IPS-20b (cell line): ENCODE measurements around the gene ARHGAP42.

Experiments used
- H3K27ac ChIP-seq: one replicate; pipeline ENCODE4 v1.5.1; 2013; ENCODE audit warnings: low read length
- H3K27me3 ChIP-seq: 2 replicates; pipeline ENCODE4 v1.6.1; 2013; ENCODE audit warnings: mild to moderate bottlenecking, low read length, inconsistent platforms; ENCODE audit not compliant: insufficient read depth
- H3K36me3 ChIP-seq: 2 replicates; pipeline ENCODE4 v1.6.1; 2013; ENCODE audit warnings: low read depth, mild to moderate bottlenecking, inconsistent platforms, low read length, moderate library complexity; ENCODE audit not compliant: insufficient read depth
- H3K4me1 ChIP-seq: 2 replicates; pipeline ENCODE4 v1.6.1; 2013; ENCODE audit warnings: mild to moderate bottlenecking, control low read depth, inconsistent platforms, low read length, moderate library complexity; ENCODE audit not compliant: insufficient read depth
- H3K4me3 ChIP-seq: 2 replicates; pipeline ENCODE4 v1.5.1; 2013; ENCODE audit warnings: mild to moderate bottlenecking, low read length, inconsistent platforms
- H3K9ac ChIP-seq: 2 replicates; pipeline ENCODE4 v1.6.1; 2013; ENCODE audit warnings: low read depth, mild to moderate bottlenecking, inconsistent platforms, low read length, moderate library complexity
- H3K9me3 ChIP-seq: 2 replicates; pipeline ENCODE4 v1.6.1; 2013; ENCODE audit warnings: mild to moderate bottlenecking, low read depth, low read length, inconsistent platforms; ENCODE audit not compliant: insufficient read depth

The ARHGAP42 gene

DNA sequence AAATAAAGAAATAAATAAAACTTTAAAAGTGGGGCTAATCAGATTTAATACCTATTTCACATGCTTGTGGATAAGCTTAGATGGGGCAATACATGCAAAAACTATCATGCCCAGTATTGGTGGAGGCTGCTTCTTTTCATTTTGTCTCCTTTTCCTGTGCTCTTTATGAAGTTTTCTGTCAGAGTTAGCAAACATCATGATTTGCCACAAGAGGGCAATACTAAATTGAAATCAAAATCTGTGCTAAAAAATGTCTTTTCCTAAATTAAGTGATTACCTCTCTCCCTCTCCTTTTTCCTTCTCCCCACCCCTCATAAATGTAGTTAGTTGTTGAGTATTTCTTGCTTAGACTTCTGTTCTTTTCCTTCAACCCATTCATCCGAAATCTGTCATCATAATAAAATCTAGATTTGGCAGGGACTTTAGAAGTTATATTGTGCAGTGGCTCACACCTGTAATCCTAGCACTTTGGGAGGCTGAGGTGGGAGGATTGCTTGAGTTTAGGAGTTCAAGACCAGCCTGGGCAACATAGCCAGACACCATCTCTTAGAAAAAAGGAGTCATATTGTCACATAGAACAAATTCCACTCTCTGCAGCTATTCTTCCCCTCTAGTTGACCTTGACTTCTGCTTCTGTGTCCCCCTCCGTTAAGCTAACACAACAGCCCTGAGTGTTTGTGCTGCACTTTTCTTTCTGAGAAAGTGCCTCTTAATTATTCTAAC, 4.7 kb upstream of the ARHGAP42 start:
- no peaks in the 10 kb centered on the region for H3K36me3 ChIP-seq
- H3K4me3 ChIP-seq: no peak overlapping the region
- H3K4me1 ChIP-seq: peaks cover 8% of the 10 kb centered on the region; the same call in 1 of the 2 replicates
- no peaks in the 10 kb centered on the region; the same call in 1 of the 2 replicates for H3K27me3 ChIP-seq
- H3K9ac ChIP-seq: no peak overlapping the region
- no peak overlapping the region for H3K27ac ChIP-seq
- H3K9me3 ChIP-seq: no peaks in the 10 kb centered on the region

DNA sequence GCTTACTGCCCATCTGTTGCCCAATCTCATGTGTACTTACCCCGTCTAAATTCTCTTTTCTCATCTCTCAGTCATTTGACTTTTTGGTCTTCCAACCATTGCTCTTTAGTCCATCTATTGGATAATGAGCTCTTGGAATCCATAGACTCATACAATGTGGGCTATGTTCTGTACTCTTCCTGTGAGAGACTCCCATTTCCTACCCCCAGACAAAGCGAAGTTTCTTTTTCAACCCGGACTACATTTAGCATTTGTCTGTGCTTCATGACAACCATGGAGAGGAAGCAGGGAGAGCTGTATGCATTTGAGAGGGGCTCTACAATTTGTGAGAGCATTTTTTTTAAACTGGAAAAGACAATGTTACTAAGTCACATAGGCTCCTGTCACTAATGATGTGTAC, 4.0 kb upstream of the ARHGAP42 start:
- Histone ChIP-seq H3K27me3 (no peaks in the 10 kb centered on the region; the same call in 1 of the 2 replicates), H3K4me1 (peaks cover 4% of the 10 kb centered on the region; the same call in 1 of the 2 replicates), H3K27ac (no peak overlapping the region), H3K9ac (no peak overlapping the region), H3K9me3 (no peaks in the 10 kb centered on the region), H3K4me3 (no peak overlapping the region), H3K36me3 (no peaks in the 10 kb centered on the region)

DNA sequence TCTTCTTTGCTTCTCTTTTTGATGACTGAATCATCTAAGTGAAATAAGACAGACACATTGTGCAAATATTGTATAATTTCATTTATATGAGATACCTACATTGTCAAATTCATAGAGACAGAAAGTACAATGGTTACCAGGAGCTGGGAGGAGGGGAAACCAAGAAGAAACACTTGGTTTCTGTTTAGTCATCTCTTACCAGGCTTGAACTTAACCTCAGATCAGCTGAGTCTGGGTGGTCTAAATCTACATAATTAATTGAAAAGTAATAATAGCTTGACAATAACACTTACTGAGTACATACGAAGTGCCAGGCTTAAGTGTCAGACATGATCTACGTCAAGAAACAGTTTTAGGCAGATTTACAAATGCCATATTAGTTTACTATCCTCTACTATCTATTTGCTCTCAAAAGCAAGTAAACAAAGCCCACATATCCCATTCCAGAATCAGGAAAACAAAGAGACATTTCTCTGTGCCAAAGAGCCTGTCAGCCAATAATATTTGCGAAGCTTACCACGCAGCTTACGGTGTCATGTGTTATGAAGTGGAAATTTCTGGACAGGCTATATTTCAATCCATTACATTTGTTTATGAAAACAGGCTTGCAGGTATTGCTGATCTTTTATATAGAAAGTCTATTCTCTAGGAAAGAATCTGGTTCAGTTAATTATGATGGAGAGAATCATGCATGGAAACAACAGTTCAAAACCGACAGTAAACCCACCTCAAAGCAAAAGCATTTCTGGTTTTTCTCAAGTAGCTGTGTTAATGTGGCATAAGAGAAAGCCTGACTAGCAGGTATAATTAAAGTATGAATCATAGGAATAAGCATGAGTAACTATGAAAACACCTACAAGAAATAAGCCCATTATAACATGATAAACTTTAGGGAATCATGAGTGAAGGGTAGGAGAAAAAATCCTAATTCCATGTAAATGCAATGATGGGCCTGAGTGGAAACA, 2.7 kb upstream of the ARHGAP42 start:
- H3K9ac ChIP-seq: no peak overlapping the region

DNA sequence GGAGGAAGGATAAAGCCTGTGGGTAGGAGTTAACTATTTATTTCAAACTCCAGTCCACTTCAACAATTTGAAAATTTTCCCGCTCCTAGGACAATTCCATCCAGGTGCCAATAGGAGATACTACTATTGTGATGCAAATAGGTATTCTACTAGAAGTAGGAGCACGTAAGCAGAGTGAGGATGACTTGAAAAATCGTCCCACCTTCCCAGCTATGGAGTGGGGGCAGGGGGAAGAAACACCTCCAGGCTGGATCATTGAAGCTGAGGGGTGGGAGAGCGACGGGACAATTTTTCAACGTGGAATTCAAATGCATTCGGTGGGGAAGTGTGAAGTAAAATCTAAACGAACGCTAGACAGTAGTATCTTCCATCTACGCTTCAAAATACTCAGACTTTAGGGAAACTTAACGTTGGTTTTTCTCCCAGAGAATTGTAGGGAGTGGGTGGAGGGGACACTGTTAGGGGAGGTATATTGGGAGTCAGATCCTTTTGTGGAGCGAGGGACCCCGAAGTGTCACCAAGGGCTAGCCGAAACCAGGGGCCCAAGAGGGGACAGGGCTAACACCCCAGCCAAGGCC, 523 bp upstream of the ARHGAP42 start:
- Histone ChIP-seq H3K4me3 (peak overlapping the region; percentile 79), H3K27ac (peak overlapping the region; percentile 40), H3K27me3 (no peaks in the 10 kb centered on the region; the same call in 1 of the 2 replicates), H3K9me3 (no peaks in the 10 kb centered on the region), H3K9ac (peak overlapping the region; percentile 87; the same call in 1 of the 2 replicates), H3K4me1 (peaks cover 15% of the 10 kb centered on the region; the same call in 1 of the 2 replicates), H3K36me3 (0 out of 2 replicates have a peak, but pooled peaks cover 4% of the 10 kb centered on the region)

More for the DNA sequence above, 2.7 kb upstream of the ARHGAP42 start:
- Histone ChIP-seq H3K27ac (no peak overlapping the region), H3K4me1 (peaks cover 11% of the 10 kb centered on the region; the same call in 1 of the 2 replicates), H3K36me3 (no peaks in the 10 kb centered on the region), H3K4me3 (no peak overlapping the region), H3K9me3 (no peaks in the 10 kb centered on the region), H3K27me3 (no peaks in the 10 kb centered on the region; the same call in 1 of the 2 replicates)

DNA sequence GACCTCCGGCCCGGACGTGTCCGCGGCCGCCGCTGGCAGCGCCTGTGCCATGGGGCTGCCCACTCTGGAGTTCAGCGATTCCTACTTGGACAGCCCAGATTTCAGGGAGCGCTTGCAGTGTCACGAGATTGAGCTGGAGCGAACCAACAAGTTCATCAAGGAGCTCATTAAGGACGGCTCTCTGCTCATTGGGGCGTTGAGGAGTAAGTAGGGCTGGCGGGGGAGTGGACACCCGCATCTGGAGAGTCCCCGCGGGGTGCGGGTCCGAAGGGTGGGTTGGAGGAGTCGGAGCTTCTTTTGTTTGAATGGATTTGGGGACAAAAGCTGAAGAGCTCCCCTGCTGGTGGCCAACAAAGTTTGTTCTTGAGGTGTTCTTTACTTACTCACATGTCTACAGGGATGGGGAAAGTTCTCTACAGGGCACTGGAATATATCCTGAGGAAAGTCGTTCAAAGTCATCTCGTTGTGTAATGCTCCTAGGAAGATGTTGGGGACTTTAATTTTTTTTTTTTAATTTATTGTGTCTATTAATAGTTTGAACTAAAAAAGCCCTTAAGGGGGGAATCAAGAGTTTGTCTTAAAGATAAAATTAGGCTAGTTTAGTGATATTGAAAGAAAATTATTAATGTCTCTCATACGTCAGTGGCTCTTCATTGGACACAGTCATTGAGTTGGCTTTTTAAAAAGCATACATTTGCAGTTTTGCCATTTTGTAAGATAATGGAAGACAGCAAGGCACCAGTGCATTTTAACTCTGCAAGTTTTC, 725 bp downstream of the ARHGAP42 start:
- peak overlapping the region; percentile 87; the same call in 1 of the 2 replicates for H3K9ac ChIP-seq
- peak overlapping the region; percentile 92 for H3K27ac ChIP-seq
- H3K27me3 ChIP-seq: no peaks in the 10 kb centered on the region; the same call in 1 of the 2 replicates
- H3K4me3 ChIP-seq: peak overlapping the region; percentile 79
- H3K9me3 ChIP-seq: no peaks in the 10 kb centered on the region
- H3K4me1 ChIP-seq: peaks cover 15% of the 10 kb centered on the region; the same call in 1 of the 2 replicates
- 0 out of 2 replicates have a peak, but pooled peaks cover 4% of the 10 kb centered on the region for H3K36me3 ChIP-seq

DNA sequence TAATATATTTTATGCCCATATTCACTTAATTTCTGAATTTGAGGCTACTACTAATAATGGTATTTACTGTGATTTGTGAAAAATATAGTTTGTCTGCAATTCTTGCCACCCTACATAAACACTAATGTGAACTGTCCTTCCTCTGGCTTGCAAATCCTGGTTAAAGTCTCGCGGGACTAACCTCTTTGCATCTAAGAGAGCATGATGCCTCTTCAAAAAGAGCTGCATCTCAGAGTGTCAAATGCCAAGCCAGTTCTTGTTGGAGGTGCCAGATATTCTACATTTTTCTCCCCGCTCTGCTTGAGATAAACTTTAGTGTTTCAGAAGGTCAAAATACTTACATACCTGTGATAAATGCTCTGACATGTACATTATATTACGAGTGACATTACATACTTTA, 2.1 kb downstream of the ARHGAP42 start:
- Histone ChIP-seq H3K36me3 (0 out of 2 replicates have a peak, but pooled peaks cover 4% of the 10 kb centered on the region), H3K4me1 (peaks cover 15% of the 10 kb centered on the region; the same call in 1 of the 2 replicates), H3K9me3 (no peaks in the 10 kb centered on the region), H3K27ac (no peak overlapping the region), H3K27me3 (no peaks in the 10 kb centered on the region; the same call in 1 of the 2 replicates), H3K9ac (peak overlapping the region; percentile 54; the same call in 1 of the 2 replicates), H3K4me3 (peak overlapping the region; percentile 79)

DNA sequence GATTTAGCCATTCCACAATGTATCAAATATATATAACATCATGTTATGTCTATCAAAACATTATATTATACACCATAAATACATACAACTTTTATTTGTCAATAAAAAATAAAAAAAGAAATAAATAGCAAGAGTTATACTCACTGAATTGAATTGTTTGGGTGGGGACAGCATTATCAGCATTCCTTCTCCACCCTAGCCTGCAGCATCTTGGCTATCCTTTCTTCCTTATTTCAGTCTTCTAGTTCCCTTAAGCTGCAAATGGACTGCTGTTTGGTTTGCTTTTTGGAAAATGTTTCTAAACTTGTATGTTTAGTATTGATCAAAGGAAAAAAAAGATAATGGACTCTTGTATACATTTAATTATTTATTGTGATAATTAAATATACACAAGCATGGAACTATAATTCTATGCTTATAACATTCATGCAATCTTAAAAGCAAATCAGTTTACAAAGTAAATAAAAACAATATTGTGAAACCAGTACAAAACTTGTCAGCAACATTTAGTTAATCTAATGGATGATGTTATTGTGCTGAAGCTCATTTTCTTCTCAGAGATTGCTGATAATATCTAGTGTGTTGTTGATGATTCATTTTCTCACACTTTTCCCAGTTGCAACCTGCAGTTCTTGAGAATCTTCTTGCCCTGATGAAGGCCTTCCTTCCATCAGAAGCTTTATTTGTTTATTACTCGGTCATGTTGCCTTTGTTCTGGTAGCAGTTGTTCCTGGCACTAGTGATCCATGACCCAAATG, 5.0 kb downstream of the ARHGAP42 start:
- Histone ChIP-seq H3K36me3 (0 out of 2 replicates have a peak, but pooled peaks cover 4% of the 10 kb centered on the region), H3K27me3 (no peaks in the 10 kb centered on the region), H3K9me3 (no peaks in the 10 kb centered on the region), H3K4me1 (peaks cover 11% of the 10 kb centered on the region; the same call in 1 of the 2 replicates), H3K9ac (no peak overlapping the region), H3K27ac (no peak overlapping the region), H3K4me3 (no peak overlapping the region)

DNA sequence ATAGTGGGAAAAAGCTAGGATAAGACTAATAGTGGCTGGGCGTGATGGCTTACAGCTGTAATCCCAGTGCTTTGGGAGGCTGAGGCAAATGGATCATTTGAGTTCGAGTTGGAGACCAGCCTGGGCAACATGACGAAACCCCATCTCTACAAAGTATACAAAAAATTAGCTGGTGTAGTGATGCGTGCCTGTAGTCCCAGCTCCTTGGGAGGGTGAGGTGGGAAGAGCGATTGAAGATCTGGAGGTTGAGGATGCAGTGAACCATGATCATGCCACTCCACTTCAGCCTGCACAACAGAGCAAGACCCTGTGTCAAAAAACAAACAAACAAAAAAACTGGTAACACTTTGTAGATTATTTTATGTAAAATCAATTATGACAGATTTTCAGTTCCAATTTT, 8.8 kb downstream of the ARHGAP42 start:
- H3K27me3 ChIP-seq: no peaks in the 10 kb centered on the region
- no peak overlapping the region for H3K4me3 ChIP-seq
- H3K4me1 ChIP-seq: no peaks in the 10 kb centered on the region
- 0 out of 2 replicates have a peak, but pooled peaks cover 2% of the 10 kb centered on the region for H3K36me3 ChIP-seq
- H3K27ac ChIP-seq: no peak overlapping the region
- no peak overlapping the region for H3K9ac ChIP-seq
- H3K9me3 ChIP-seq: no peaks in the 10 kb centered on the region

DNA sequence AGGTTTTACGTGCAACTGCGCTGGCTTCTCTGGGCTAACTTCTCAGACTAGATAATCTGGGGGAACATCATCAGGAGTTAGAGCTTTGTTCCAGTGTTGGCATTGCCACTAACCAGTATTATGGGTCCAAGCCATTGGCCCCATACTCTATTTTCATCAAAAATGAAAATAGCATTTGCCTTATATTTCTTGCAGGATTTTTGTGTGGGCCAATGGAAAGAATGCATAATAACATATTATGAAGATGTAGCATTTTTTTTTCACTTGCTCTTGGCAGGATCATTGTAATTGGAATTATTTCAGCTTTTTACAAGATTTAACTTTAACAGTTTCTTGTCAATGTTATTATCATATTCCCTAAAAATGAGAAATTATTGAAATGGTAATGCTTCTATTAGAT, 16.1 kb downstream of the ARHGAP42 start:
- Histone ChIP-seq H3K4me1 (peaks cover 5% of the 10 kb centered on the region; the same call in 1 of the 2 replicates), H3K4me3 (no peak overlapping the region), H3K27me3 (no peaks in the 10 kb centered on the region), H3K27ac (no peak overlapping the region), H3K36me3 (no peaks in the 10 kb centered on the region; the same call in 1 of the 2 replicates), H3K9ac (no peak overlapping the region), H3K9me3 (no peaks in the 10 kb centered on the region)
